Measurements from ENCODE around the gene CDA.

- no peak for TF ChIP-seq NFRKB (IDR thresholded peaks at IDR 0.05)
- no peak for TF ChIP-seq HDGF (IDR thresholded peaks at IDR 0.05; ENCODE audit: borderline replicate concordance)
- no peak for TF ChIP-seq FOXM1 (IDR thresholded peaks at IDR 0.05; ENCODE audit: borderline replicate concordance)
- no peak for TF ChIP-seq SP1 (IDR thresholded peaks at IDR 0.05)
- TF ChIP-seq ELF4 (IDR thresholded peaks at IDR 0.05): no peak
- TF ChIP-seq SUZ12 (IDR thresholded peaks at IDR 0.05): no peak
- TF ChIP-seq ZNF384 (IDR thresholded peaks at IDR 0.05): no peak
- no peak for TF ChIP-seq FOXK2 (IDR thresholded peaks at IDR 0.05)
Measured at GRCh38 chr1:20660847-20661206, 71.9 kb downstream of the CDA start.

Measured in HEK293T (cell line).